ENCODE results near the gene SOD2. TPM values are rescaled to one million over a fixed set of nuclear protein-coding genes. Genes with fewer than 3 reads are reported as not detected.

The SOD2 gene
- total and polyA plus RNA-seq, 9 of the 15 experiments (the other 6 are each of a cell fraction or from before 2014, with no cell fraction given): 39.8 to 140 (median 95.8) TPM

DNA sequence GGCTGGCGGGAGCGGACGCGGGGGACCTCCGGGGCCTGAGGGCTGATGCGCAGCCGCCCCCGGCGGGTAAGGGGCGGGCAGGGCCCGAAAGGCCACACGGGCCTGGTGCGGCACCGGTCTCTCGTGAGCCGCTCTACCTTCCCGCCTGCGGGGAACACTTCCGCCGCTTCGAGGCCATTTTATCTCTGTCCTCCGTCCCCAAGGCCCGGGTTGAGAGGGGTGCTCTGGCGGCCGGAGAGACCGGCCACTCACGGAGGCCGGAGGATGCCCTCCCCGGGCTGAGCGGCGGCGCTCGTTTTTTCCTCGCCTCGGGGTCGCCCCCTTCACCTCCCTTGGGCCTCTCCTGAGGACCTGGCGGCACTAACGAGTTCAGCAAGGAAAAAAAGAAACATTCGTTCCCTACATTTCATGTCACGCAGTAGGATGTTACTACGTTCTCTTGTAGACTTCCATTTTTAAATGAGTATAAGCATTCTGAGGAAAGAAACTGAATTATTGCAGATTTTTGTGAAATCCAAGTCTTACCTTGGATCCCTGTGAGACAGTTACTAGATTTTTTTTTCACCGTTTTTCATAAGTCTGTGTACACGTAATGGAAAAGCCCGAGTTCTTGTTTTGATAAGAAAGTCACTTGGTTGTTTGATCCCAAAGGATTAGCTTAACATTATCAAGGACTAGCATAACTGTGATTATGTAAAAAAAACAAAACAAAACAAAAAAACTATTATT lies 34.8 kb upstream of the SOD2 start (continued):
- TF ChIP-seq NR2F6 (CRISPR knock-in tag; IDR thresholded peaks at IDR 0.05) (no peak), ZKSCAN8 (CRISPR knock-in tag; IDR thresholded peaks at IDR 0.05) (no peak), TGIF2 (CRISPR knock-in tag; IDR thresholded peaks at IDR 0.05) (peak; percentile 40; the same call in 1 of the 2 replicates), ZNF274 (IDR thresholded peaks at IDR 0.05; ENCODE audit: borderline replicate concordance, low read depth, low read length) (no peak), ERF (CRISPR knock-in tag; IDR thresholded peaks at IDR 0.05) (peak; percentile 93), TCF7 (IDR thresholded peaks at IDR 0.05; ENCODE audit: borderline replicate concordance) (peak; percentile 69; the same call in 1 of the 2 replicates), TAF7 (tag; IDR thresholded peaks at IDR 0.05) (peak; percentile 33; the same call in 1 of the 2 replicates), NRF1 (conservative IDR thresholded peaks at IDR 0.05 in 1 of 2, IDR thresholded peaks at IDR 0.05 in 1 of 2) (peak; percentile 56 to 60), ZNF146 (CRISPR knock-in tag; IDR thresholded peaks at IDR 0.05; ENCODE audit: unreplicated experiment) (no peak)
- TF ChIP-seq, protein P1, sequence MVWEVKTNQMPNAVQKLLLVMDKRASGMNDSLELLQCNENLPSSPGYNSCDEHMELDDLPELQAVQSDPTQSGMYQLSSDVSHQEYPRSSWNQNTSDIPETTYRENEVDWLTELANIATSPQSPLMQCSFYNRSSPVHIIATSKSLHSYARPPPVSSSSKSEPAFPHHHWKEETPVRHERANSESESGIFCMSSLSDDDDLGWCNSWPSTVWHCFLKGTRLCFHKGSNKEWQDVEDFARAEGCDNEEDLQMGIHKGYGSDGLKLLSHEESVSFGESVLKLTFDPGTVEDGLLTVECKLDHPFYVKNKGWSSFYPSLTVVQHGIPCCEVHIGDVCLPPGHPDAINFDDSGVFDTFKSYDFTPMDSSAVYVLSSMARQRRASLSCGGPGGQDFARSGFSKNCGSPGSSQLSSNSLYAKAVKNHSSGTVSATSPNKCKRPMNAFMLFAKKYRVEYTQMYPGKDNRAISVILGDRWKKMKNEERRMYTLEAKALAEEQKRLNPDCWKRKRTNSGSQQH (CRISPR knock-in tag; IDR thresholded peaks at IDR 0.05): no peak
- TF ChIP-seq, protein P2, sequence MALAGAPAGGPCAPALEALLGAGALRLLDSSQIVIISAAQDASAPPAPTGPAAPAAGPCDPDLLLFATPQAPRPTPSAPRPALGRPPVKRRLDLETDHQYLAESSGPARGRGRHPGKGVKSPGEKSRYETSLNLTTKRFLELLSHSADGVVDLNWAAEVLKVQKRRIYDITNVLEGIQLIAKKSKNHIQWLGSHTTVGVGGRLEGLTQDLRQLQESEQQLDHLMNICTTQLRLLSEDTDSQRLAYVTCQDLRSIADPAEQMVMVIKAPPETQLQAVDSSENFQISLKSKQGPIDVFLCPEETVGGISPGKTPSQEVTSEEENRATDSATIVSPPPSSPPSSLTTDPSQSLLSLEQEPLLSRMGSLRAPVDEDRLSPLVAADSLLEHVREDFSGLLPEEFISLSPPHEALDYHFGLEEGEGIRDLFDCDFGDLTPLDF (CRISPR knock-in tag; IDR thresholded peaks at IDR 0.05): no peak
- TF ChIP-seq, protein P3, sequence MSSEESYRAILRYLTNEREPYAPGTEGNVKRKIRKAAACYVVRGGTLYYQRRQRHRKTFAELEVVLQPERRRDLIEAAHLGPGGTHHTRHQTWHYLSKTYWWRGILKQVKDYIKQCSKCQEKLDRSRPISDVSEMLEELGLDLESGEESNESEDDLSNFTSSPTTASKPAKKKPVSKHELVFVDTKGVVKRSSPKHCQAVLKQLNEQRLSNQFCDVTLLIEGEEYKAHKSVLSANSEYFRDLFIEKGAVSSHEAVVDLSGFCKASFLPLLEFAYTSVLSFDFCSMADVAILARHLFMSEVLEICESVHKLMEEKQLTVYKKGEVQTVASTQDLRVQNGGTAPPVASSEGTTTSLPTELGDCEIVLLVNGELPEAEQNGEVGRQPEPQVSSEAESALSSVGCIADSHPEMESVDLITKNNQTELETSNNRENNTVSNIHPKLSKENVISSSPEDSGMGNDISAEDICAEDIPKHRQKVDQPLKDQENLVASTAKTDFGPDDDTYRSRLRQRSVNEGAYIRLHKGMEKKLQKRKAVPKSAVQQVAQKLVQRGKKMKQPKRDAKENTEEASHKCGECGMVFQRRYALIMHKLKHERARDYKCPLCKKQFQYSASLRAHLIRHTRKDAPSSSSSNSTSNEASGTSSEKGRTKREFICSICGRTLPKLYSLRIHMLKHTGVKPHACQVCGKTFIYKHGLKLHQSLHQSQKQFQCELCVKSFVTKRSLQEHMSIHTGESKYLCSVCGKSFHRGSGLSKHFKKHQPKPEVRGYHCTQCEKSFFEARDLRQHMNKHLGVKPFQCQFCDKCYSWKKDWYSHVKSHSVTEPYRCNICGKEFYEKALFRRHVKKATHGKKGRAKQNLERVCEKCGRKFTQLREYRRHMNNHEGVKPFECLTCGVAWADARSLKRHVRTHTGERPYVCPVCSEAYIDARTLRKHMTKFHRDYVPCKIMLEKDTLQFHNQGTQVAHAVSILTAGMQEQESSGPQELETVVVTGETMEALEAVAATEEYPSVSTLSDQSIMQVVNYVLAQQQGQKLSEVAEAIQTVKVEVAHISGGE (CRISPR knock-in tag; IDR thresholded peaks at IDR 0.05): peak in 2 of 3 experiments; percentile 61 to 67; a peak in 4 of 6 replicates
- TF ChIP-seq, protein P4, sequence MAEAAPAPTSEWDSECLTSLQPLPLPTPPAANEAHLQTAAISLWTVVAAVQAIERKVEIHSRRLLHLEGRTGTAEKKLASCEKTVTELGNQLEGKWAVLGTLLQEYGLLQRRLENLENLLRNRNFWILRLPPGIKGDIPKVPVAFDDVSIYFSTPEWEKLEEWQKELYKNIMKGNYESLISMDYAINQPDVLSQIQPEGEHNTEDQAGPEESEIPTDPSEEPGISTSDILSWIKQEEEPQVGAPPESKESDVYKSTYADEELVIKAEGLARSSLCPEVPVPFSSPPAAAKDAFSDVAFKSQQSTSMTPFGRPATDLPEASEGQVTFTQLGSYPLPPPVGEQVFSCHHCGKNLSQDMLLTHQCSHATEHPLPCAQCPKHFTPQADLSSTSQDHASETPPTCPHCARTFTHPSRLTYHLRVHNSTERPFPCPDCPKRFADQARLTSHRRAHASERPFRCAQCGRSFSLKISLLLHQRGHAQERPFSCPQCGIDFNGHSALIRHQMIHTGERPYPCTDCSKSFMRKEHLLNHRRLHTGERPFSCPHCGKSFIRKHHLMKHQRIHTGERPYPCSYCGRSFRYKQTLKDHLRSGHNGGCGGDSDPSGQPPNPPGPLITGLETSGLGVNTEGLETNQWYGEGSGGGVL (CRISPR knock-in tag; IDR thresholded peaks at IDR 0.05): no peak
- TF ChIP-seq, protein P5, sequence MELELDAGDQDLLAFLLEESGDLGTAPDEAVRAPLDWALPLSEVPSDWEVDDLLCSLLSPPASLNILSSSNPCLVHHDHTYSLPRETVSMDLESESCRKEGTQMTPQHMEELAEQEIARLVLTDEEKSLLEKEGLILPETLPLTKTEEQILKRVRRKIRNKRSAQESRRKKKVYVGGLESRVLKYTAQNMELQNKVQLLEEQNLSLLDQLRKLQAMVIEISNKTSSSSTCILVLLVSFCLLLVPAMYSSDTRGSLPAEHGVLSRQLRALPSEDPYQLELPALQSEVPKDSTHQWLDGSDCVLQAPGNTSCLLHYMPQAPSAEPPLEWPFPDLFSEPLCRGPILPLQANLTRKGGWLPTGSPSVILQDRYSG (tag; conservative IDR thresholded peaks at IDR 0.05; ENCODE audit: low read depth): no peak
- TF ChIP-seq, protein P6, sequence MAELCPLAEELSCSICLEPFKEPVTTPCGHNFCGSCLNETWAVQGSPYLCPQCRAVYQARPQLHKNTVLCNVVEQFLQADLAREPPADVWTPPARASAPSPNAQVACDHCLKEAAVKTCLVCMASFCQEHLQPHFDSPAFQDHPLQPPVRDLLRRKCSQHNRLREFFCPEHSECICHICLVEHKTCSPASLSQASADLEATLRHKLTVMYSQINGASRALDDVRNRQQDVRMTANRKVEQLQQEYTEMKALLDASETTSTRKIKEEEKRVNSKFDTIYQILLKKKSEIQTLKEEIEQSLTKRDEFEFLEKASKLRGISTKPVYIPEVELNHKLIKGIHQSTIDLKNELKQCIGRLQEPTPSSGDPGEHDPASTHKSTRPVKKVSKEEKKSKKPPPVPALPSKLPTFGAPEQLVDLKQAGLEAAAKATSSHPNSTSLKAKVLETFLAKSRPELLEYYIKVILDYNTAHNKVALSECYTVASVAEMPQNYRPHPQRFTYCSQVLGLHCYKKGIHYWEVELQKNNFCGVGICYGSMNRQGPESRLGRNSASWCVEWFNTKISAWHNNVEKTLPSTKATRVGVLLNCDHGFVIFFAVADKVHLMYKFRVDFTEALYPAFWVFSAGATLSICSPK (IDR thresholded peaks at IDR 0.05; ENCODE audit: borderline replicate concordance): no peak
